B cell (primary cell): ENCODE measurements around the gene PRSS33.

Source experiments
- CTCF ChIP-seq: fragments of 200-600 bp; IDR thresholded peaks from one replicate; pipeline ENCODE4 v1.8.0; 2022; ENCODE audit warnings: antibody characterized with exemption, mild to moderate bottlenecking
- EZH2 ChIP-seq: IDR thresholded peaks from 2 replicates; pipeline ENCODE4 v1.6.1; 2012; ENCODE audit warnings: borderline replicate concordance, low read depth, mild to moderate bottlenecking, moderate library complexity, low read length; ENCODE audit not compliant: insufficient read depth, poor library complexity, severe bottlenecking

- TF ChIP-seq CTCF (no peak), EZH2 (no peak)
Observed at GRCh38 chr16:2819939-2820835, 32.8 kb upstream of the PRSS33 start.
